ENCODE measurements around the gene DYDC1.
"Not testable (repeated sequence)": the region's sequence is repeated elsewhere in the genome, so short reads cannot be mapped to it uniquely, and the experiment has no call there.

- not testable (repeated sequence) for TF ChIP-seq ZNF263 (CRISPR knock-in tag; IDR thresholded peaks at IDR 0.05); E2F1 (CRISPR knock-in tag; IDR thresholded peaks at IDR 0.05); JUND (CRISPR knock-in tag; IDR thresholded peaks at IDR 0.05); MZF1 (CRISPR knock-in tag; IDR thresholded peaks at IDR 0.05; ENCODE audit: borderline replicate concordance); KAT2B (IDR thresholded peaks at IDR 0.05; ENCODE audit: borderline replicate concordance, low read depth, low read length); CTCF (CRISPR knock-in tag; IDR thresholded peaks at IDR 0.05); AFF4 (CRISPR knock-in tag; IDR thresholded peaks at IDR 0.05); ZNF343 (CRISPR knock-in tag; IDR thresholded peaks at IDR 0.05); TAF1 (CRISPR knock-in tag; IDR thresholded peaks at IDR 0.05); SMARCC2 (IDR thresholded peaks at IDR 0.05); ZNF317 (CRISPR knock-in tag; IDR thresholded peaks at IDR 0.05); BRCA1 (CRISPR knock-in tag; IDR thresholded peaks at IDR 0.05); GABPB1 (CRISPR knock-in tag; IDR thresholded peaks at IDR 0.05)
These were observed 50.6 kb downstream of the DYDC1 start for GRCh38 chr10:80305989-80306388.

Measured in HepG2 (cell line).